Colonic mucosa (tissue), 4 donors: Measurements from ENCODE around the gene TMEM167B. TPM values are rescaled to one million over a fixed set of nuclear protein-coding genes. Genes with fewer than 3 reads are reported as not detected.

Source experiments
- DNase-seq: peaks from one replicate; pipeline ENCODE4 v3.0.0-alpha.2; 2020
- H3K27ac ChIP-seq: fragments of 200-600 bp; one replicate; pipeline ENCODE4 v1.8.0; 2021
- H3K27me3 ChIP-seq: fragments of 200-600 bp; one replicate; pipeline ENCODE4 v1.8.0; 2021
- H3K36me3 ChIP-seq: fragments of 200-600 bp; one replicate; pipeline ENCODE4 v1.8.0; 2021
- H3K4me1 ChIP-seq: fragments of 200-600 bp; one replicate; pipeline ENCODE4 v1.8.0; 2021; ENCODE audit warnings: mild to moderate bottlenecking
- H3K4me3 ChIP-seq: fragments of 200-600 bp; one replicate; pipeline ENCODE4 v1.8.0; 2021
- H3K9ac ChIP-seq, 2 donors: one replicate each; pipeline ENCODE4 v1.7.0; 2013; ENCODE audit warnings: control low read depth in 2 of 2, low read depth in 2 of 2, low read length in 2 of 2
- H3K9me3 ChIP-seq: fragments of 200-600 bp; one replicate; pipeline ENCODE4 v1.8.0; 2021
- CTCF ChIP-seq: fragments of 200-600 bp; IDR thresholded peaks from one replicate; pipeline ENCODE4 v1.8.0; 2022; ENCODE audit warnings: antibody characterized with exemption, mild to moderate bottlenecking
- intact Hi-C: fragments of 100-400 bp; cut with DNase I; formaldehyde crosslinking; loops from one replicate; pipeline ENCODE4 v1.14.1; 2022
- total RNA-seq, 2 donors: library from RNA; stranded (reverse); fragmentation: NEBNext Ultra II Directional in 1 of 2; extraction: Animal tissue kit (Norgen Biotek cat#: 25700) in 1 of 2; gene quantifications; one replicate each; pipeline ENCODE4 v1.2.1, GENCODE V29; 2021
- donor health status: healthy.
- donor health status: DM: no; HTN: no; CAD: no.
- donor health status: DM: no; HTN: no; CAD: no.

Gene TMEM167B
- total RNA-seq, 2 donors from 2014 or later, result 26.0 to 53.6 TPM

- H3K9me3 ChIP-seq, result no peaks in the 10 kb centered on the region
- no peaks in the 10 kb centered on the region for H3K27me3 ChIP-seq
- peak overlapping the region; percentile 84 for H3K27ac ChIP-seq
- intact Hi-C loops, result no loop called here
- TF ChIP-seq CTCF, result no peak
- H3K36me3 ChIP-seq, result no peaks in the 10 kb centered on the region
- no peak overlapping the region for H3K4me3 ChIP-seq
- peaks cover 7% of the 10 kb centered on the region for H3K4me1 ChIP-seq
- H3K9ac ChIP-seq, result peak overlapping the region in 1 of 2 donors; percentile 16
- DNase-seq, result no peak
These were observed 42.6 kb downstream of the TMEM167B start for GRCh38 chr1:109133002-109133706.

GRCh38 chr1:109133815-109134214 is 43.3 kb downstream of the TMEM167B start:
- no peak overlapping the region for H3K4me3 ChIP-seq
- no peaks in the 10 kb centered on the region for H3K9me3 ChIP-seq
- TF ChIP-seq CTCF, result no peak
- peaks cover 7% of the 10 kb centered on the region for H3K4me1 ChIP-seq
- peak overlapping the region in 1 of 2 donors; percentile 75 for H3K9ac ChIP-seq
- peak; percentile 62 for DNase-seq
- H3K36me3 ChIP-seq, result no peaks in the 10 kb centered on the region
- intact Hi-C loops, result no loop called here
- no peaks in the 10 kb centered on the region for H3K27me3 ChIP-seq
- H3K27ac ChIP-seq, result peak overlapping the region; percentile 84

GRCh38 chr1:109134423-109134822 is 43.9 kb downstream of the TMEM167B start:
- no peak for TF ChIP-seq CTCF
- Histone ChIP-seq H3K27ac (peak overlapping the region; percentile 84), H3K4me3 (no peak overlapping the region), H3K9me3 (no peaks in the 10 kb centered on the region), H3K4me1 (peaks cover 7% of the 10 kb centered on the region), H3K27me3 (no peaks in the 10 kb centered on the region), H3K36me3 (no peaks in the 10 kb centered on the region), H3K9ac (peak overlapping the region in 1 of 2 donors; percentile 75)
- intact Hi-C loops, result no loop called here
- peak; percentile 84 for DNase-seq

- H3K4me1 ChIP-seq, result peaks cover 7% of the 10 kb centered on the region
- H3K9me3 ChIP-seq, result no peaks in the 10 kb centered on the region
- peak overlapping the region; percentile 84 for H3K27ac ChIP-seq
- H3K27me3 ChIP-seq, result no peaks in the 10 kb centered on the region
- intact Hi-C loops, result no loop called here
- H3K36me3 ChIP-seq, result no peaks in the 10 kb centered on the region
- no peak overlapping the region for H3K4me3 ChIP-seq
- no peak for DNase-seq
- peak overlapping the region in 1 of 2 donors; percentile 46 for H3K9ac ChIP-seq
- no peak for TF ChIP-seq CTCF
These were observed 45.4 kb downstream of the TMEM167B start for GRCh38 chr1:109135940-109136339.

GRCh38 chr1:109136766-109137165 is 46.2 kb downstream of the TMEM167B start:
- H3K27me3 ChIP-seq, result no peaks in the 10 kb centered on the region
- peak overlapping the region in 1 of 2 donors; percentile 46 for H3K9ac ChIP-seq
- no peak overlapping the region for H3K4me3 ChIP-seq
- H3K27ac ChIP-seq, result peak overlapping the region; percentile 84
- no peak for TF ChIP-seq CTCF
- H3K9me3 ChIP-seq, result no peaks in the 10 kb centered on the region
- peak; percentile 67 for DNase-seq
- H3K36me3 ChIP-seq, result no peaks in the 10 kb centered on the region
- intact Hi-C loops, result no loop called here
- H3K4me1 ChIP-seq, result peaks cover 7% of the 10 kb centered on the region
